ENCODE data around the gene LRRC37A2. TPM values are rescaled to one million over a fixed set of nuclear protein-coding genes. Genes with fewer than 3 reads are reported as not detected.
"Not testable (repeated sequence)": the region's sequence is repeated elsewhere in the genome, so short reads cannot be mapped to it uniquely, and the experiment has no call there.

LRRC37A2 gene
- total and polyA plus RNA-seq, 12 donors = 1.3 to 9.4 (median 5.7) TPM

GRCh38 chr17:46598344-46598931 lies 86.2 kb downstream of the LRRC37A2 start:
- H3K4me3 ChIP-seq; DNase-seq; H3K4me1 ChIP-seq; H3K9me3 ChIP-seq; H3K36me3 ChIP-seq; H3K27me3 ChIP-seq; ATAC-seq; H3K27ac ChIP-seq; intact Hi-C loops (cut with DNase I): not testable (repeated sequence)
- 39 to 44% methylated on average over 2 of the region's 3 CpGs for WGBS, 2 donors

GRCh38 chr17:46600767-46601166 lies 88.5 kb downstream of the LRRC37A2 start:
- H3K4me1 ChIP-seq; H3K36me3 ChIP-seq; H3K27me3 ChIP-seq; H3K9me3 ChIP-seq; H3K27ac ChIP-seq; intact Hi-C loops (cut with DNase I); ATAC-seq; H3K4me3 ChIP-seq; DNase-seq: not testable (repeated sequence)
- WGBS, 2 donors = no CpG with 5 or more reads among the region's 3 CpGs

GRCh38 chr17:46603125-46603524 lies 90.9 kb downstream of the LRRC37A2 start:
- H3K36me3 ChIP-seq; intact Hi-C loops (cut with DNase I); H3K27ac ChIP-seq; H3K9me3 ChIP-seq; H3K27me3 ChIP-seq; ATAC-seq; H3K4me1 ChIP-seq; H3K4me3 ChIP-seq; DNase-seq: not testable (repeated sequence)

Other genes with a start within 250 kb of the LRRC37A2 start
- gene LRRC37A, start 217.3 kb upstream of the LRRC37A2 start, total RNA-seq = 1 to 10 TPM in 7 of 10 donors, under 1 TPM in 3; 0.19 to 4.1 (median 1.2) TPM
- gene LRRC37A, start 217.3 kb upstream of the LRRC37A2 start, polyA plus RNA-seq = 1 to 10 TPM in 1 of 2 donors, under 1 TPM in 1; 0.36 to 1.8 TPM
- gene ARL17B, start 150.7 kb upstream of the LRRC37A2 start, total RNA-seq = 10 to 100 TPM in 2 of 10 donors, 1 to 10 TPM in 8; 3.6 to 16.0 (median 8.5) TPM
- 1 to 10 TPM; 5.5 to 7.5 TPM for gene ARL17B, start 150.7 kb upstream of the LRRC37A2 start, polyA plus RNA-seq
- 10 to 100 TPM in 2 of 10 donors, 1 to 10 TPM in 8; 5.5 to 13.0 (median 7.7) TPM for gene ARL17A, start 67.2 kb downstream of the LRRC37A2 start, total RNA-seq
- 1 to 10 TPM; 1.8 to 6.0 TPM for gene ARL17A, start 67.2 kb downstream of the LRRC37A2 start, polyA plus RNA-seq
- gene NSF, start 78.2 kb downstream of the LRRC37A2 start, total RNA-seq = 10 to 100 TPM; 13.0 to 28.0 (median 21.3) TPM
- gene NSF, start 78.2 kb downstream of the LRRC37A2 start, polyA plus RNA-seq = 10 to 100 TPM in 1 of 2 donors, 1 to 10 TPM in 1; 4.5 to 15.1 TPM

All from heart right ventricle (tissue), 16 donors.